A673 (cell line): Measurements from ENCODE around the gene DLEC1. TPM values are rescaled to one million over a fixed set of nuclear protein-coding genes. Genes with fewer than 3 reads are reported as not detected.

Source experiments
- BruUV-seq: library from RNA; stranded (reverse); fragments of 400-500 nt; replicated peaks from 2 replicates; lab custom pipeline; 2021; lab: Mats Ljungman, UMichigan
- CTCF ChIA-PET: fragments of 300-600 bp; sonication (Branson Sonifier 250); formaldehyde crosslinking; loops from one replicate; lab custom pipeline; 2022; ENCODE audit warnings: antibody characterized with exemption; lab: Charles Lee
- POLR2A ChIA-PET: fragments of 300-600 bp; sonication (Branson Sonifier 250); formaldehyde crosslinking; loops from one replicate; lab custom pipeline; 2022; ENCODE audit warnings: antibody characterized with exemption; ENCODE audit not compliant: low non-redundant PET; lab: Charles Lee
- DNase-seq: peaks from one replicate; pipeline ENCODE4 v3.0.0-alpha.2; 2015; ENCODE audit warnings: low spot score
- H3K27ac ChIP-seq: fragments of 200-600 bp; sonication (generic); 2 replicates; pipeline ENCODE4 v1.5.1; 2016; ENCODE audit warnings: mixed run types, low read depth, mild to moderate bottlenecking, mixed read lengths, antibody characterized with exemption, low read length; ENCODE audit not compliant: poor library complexity, severe bottlenecking
- H3K27me3 ChIP-seq: fragments of 200-600 bp; sonication (generic); replicated peaks from 2 replicates; pipeline ENCODE4 v1.6.1; 2017; ENCODE audit warnings: mixed run types, low read depth, mild to moderate bottlenecking, mixed read lengths, antibody characterized with exemption, low read length; ENCODE audit not compliant: insufficient read depth, poor library complexity
- H3K36me3 ChIP-seq: fragments of 200-600 bp; sonication (generic); 2 replicates; pipeline ENCODE4 v1.6.1; 2016; ENCODE audit warnings: mixed run types, mild to moderate bottlenecking, mixed read lengths, antibody characterized with exemption, low read length; ENCODE audit not compliant: insufficient read depth, poor library complexity, severe bottlenecking
- H3K4me1 ChIP-seq: fragments of 200-600 bp; sonication (generic); 2 replicates; pipeline ENCODE4 v1.6.1; 2017; ENCODE audit warnings: mixed run types, mild to moderate bottlenecking, mixed read lengths, antibody characterized with exemption, low read length; ENCODE audit not compliant: insufficient read depth, poor library complexity, severe bottlenecking
- H3K4me3 ChIP-seq: fragments of 200-600 bp; sonication (generic); 2 replicates; pipeline ENCODE4 v1.5.1; 2016; ENCODE audit warnings: low read depth, mixed run types, mild to moderate bottlenecking, mixed read lengths, low read length; ENCODE audit not compliant: poor library complexity, severe bottlenecking
- H3K9me3 ChIP-seq: fragments of 200-600 bp; sonication (generic); 2 replicates; pipeline ENCODE4 v1.6.1; 2016; ENCODE audit warnings: mixed run types, low read depth, mild to moderate bottlenecking, mixed read lengths, antibody characterized with exemption, low read length; ENCODE audit not compliant: poor library complexity, severe bottlenecking
- CTCF ChIP-seq: fragments of 300-800, 200-600 bp; sonication (generic); conservative IDR thresholded peaks from 2 replicates; pipeline ENCODE4 v1.5.1; 2017; ENCODE audit warnings: low read depth, mild to moderate bottlenecking, antibody characterized with exemption, low read length, moderate library complexity, mixed read lengths
- EZH2 ChIP-seq: fragments of 200-600 bp; sonication (generic); IDR thresholded peaks from 2 replicates; pipeline ENCODE4 v1.6.1; 2017; ENCODE audit warnings: borderline replicate concordance, low read depth, mild to moderate bottlenecking, mixed read lengths, antibody characterized with exemption, low read length; ENCODE audit not compliant: poor library complexity, severe bottlenecking
- intact Hi-C: fragments of 100-400 bp; cut with micrococcal nuclease; formaldehyde crosslinking; loops from one replicate; pipeline ENCODE4 v1.10.0; 2022; ENCODE audit not compliant: unreplicated experiment
- total RNA-seq: library from RNA; stranded (reverse); gene quantifications from 2 replicates; pipeline ENCODE4 v1.2.3, GENCODE V29; 2021

The DLEC1 gene
- total RNA-seq, 1 experiment from 2014 or later: not detected

GRCh38 chr3:38151667-38152265 is 112.8 kb downstream of the DLEC1 start:
- H3K4me1 ChIP-seq: no peaks in the 10 kb centered on the region
- H3K36me3 ChIP-seq: no peaks in the 10 kb centered on the region
- H3K4me3 ChIP-seq: no peak overlapping the region
- ChIA-PET CTCF (no interaction called here), POLR2A (no interaction called here)
- no peaks in the 10 kb centered on the region for H3K9me3 ChIP-seq
- intact Hi-C loops: no loop called here
- no peak for TF ChIP-seq CTCF
- no peak for TF ChIP-seq EZH2
- no peak overlapping the region for H3K27ac ChIP-seq
- no peaks in the 10 kb centered on the region for H3K27me3 ChIP-seq
- no peak for DNase-seq
- no TSS peak for BruUV-seq

DNA sequence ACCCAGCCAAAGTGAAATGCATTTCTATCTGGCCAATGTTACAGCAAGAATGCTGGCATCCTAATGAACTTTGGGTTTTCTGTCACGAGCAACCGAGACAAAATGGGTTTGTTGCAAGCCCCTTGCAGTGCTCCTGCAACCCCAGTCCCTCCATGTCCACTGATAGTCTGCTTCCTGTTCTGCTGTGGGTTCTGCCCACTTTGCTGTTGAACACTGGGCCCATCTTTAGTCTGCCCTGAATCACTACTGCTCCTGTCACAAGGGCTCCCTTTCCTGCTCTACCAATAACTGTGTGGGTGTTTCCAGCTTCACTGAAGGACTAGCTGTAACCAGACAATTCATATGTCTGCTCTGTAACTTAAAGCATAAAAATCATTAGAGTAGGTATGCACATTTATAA is 113.6 kb downstream of the DLEC1 start:
- BruUV-seq: no TSS peak
- Histone ChIP-seq H3K9me3 (no peaks in the 10 kb centered on the region), H3K27me3 (no peaks in the 10 kb centered on the region), H3K36me3 (no peaks in the 10 kb centered on the region), H3K4me1 (no peaks in the 10 kb centered on the region), H3K4me3 (no peak overlapping the region), H3K27ac (no peak overlapping the region)
- DNase-seq: no peak
- CTCF ChIA-PET: no interaction called here
- POLR2A ChIA-PET: no interaction called here
- intact Hi-C loops: no loop called here
- no peak for TF ChIP-seq EZH2
- no peak for TF ChIP-seq CTCF

DNA sequence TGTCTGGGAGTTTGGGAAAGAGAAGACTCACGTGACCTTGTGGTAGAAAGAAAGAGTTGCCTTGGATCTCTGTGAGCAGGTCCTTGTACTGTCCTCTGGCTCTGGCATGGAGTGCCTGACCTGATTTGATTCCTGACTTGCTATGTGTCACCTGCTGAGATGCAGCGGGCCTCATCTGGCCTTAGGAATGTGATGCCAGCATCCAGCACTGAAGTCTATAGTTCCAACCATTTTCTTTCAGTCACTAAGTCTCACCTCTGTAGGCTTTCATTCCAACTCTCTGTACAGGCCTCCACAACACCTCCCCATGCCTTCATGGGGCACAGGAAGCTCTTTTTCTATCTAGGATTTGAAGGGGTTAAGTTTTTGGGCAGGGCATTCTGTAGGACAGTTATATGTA is 114.2 kb downstream of the DLEC1 start:
- no TSS peak for BruUV-seq
- Histone ChIP-seq H3K9me3 (no peaks in the 10 kb centered on the region), H3K4me3 (no peak overlapping the region), H3K4me1 (no peaks in the 10 kb centered on the region), H3K27ac (no peak overlapping the region), H3K27me3 (no peaks in the 10 kb centered on the region), H3K36me3 (no peaks in the 10 kb centered on the region)
- ChIA-PET CTCF (no interaction called here), POLR2A (no interaction called here)
- DNase-seq: no peak
- intact Hi-C loops: no loop called here
- TF ChIP-seq EZH2 (no peak), CTCF (no peak)
